Tibial nerve (tissue), 4 donors: Measurements from ENCODE around the gene PPP1R7.
"Not testable (repeated sequence)": the region's sequence is repeated elsewhere in the genome, so short reads cannot be mapped to it uniquely, and the experiment has no call there.

Source experiments
- CTCF ChIP-seq, 5 experiments: fragments of 200-600 bp in 3 of 5; fragments of 450-650 bp in 2 of 5; sonication (generic) in 3 of 5; IDR thresholded peaks; one replicate each; pipeline ENCODE4 v1.5.1; 2016 to 2019; ENCODE audit warnings: antibody characterized with exemption in 5 of 5, mild to moderate bottlenecking in 3 of 5, moderate library complexity in 2 of 5
- EP300 ChIP-seq, 2 donors: sonication (generic); formaldehyde crosslinking; IDR thresholded peaks; one replicate each; pipeline ENCODE4 v1.6.1; 2017; ENCODE audit warnings: antibody characterized with exemption in 2 of 2, mild to moderate bottlenecking in 1 of 2
- POLR2A ChIP-seq, 2 donors: fragments of 450-650 bp; IDR thresholded peaks; one replicate each; pipeline ENCODE4 v1.6.1; 2017; ENCODE audit warnings: antibody characterized with exemption in 2 of 2, mild to moderate bottlenecking in 2 of 2, moderate library complexity in 2 of 2

- not testable (repeated sequence) for TF ChIP-seq CTCF, POLR2A, EP300 (IDR thresholded peaks at IDR 0.05)
Observed at GRCh38 chr2:241104611-241105010, 45.7 kb upstream of the PPP1R7 start.
